Keratinocyte (primary cell): ENCODE results near the gene STX18. TPM values are rescaled to one million over a fixed set of nuclear protein-coding genes. Genes with fewer than 3 reads are reported as not detected.

Experiments used
- DNase-seq: peaks from one replicate; pipeline ENCODE4 v3.0.0-alpha.2; 2011; ENCODE audit warnings: low read depth, missing footprints, low spot score
- FAIRE-seq: peaks from 2 replicates; lab custom pipeline; 2011; peaks lifted over from hg19 to GRCh38; lab: Jason Lieb, UNC
- H2AFZ ChIP-seq: 2 replicates; pipeline ENCODE4 v1.6.0; 2012; ENCODE audit warnings: low read length, control low read depth, inconsistent platforms; ENCODE audit not compliant: control insufficient read depth
- H3K27ac ChIP-seq: 2 replicates; pipeline ENCODE4 v1.5.1; 2011; ENCODE audit warnings: low read length; ENCODE audit not compliant: control insufficient read depth, insufficient read depth
- H3K27me3 ChIP-seq: 3 replicates; pipeline ENCODE4 v1.6.0; 2011; ENCODE audit warnings: low read length; ENCODE audit not compliant: control insufficient read depth, insufficient read depth; ENCODE audit errors: extremely low read depth
- H3K36me3 ChIP-seq, 2 experiments: 2 replicates in 1 of 2; 3 replicates in 1 of 2; pipeline ENCODE4 v1.5.1; 2011; ENCODE audit warnings: low read length in 2 of 2, mild to moderate bottlenecking in 1 of 2; ENCODE audit not compliant: control insufficient read depth in 2 of 2, insufficient read depth in 2 of 2; ENCODE audit errors: extremely low read depth in 1 of 2
- H3K4me1 ChIP-seq: 3 replicates; pipeline ENCODE4 v1.5.1; 2011; ENCODE audit warnings: low read length; ENCODE audit not compliant: control insufficient read depth, insufficient read depth; ENCODE audit errors: extremely low read depth
- H3K4me2 ChIP-seq: 3 replicates; pipeline ENCODE4 v1.6.0; 2011; ENCODE audit warnings: low read depth, low read length; ENCODE audit not compliant: control insufficient read depth, insufficient read depth; ENCODE audit errors: extremely low read depth
- H3K4me3 ChIP-seq, 3 experiments: fragments of 200-600 bp in 1 of 3; sonication (generic) in 1 of 3; 2 replicates in 2 of 3; 3 replicates in 1 of 3; pipeline ENCODE4 v1.5.1; 2011 to 2016; ENCODE audit warnings: low read length in 3 of 3, mild to moderate bottlenecking in 3 of 3, control low read depth in 2 of 3, inconsistent platforms in 1 of 3, low read depth in 1 of 3, mixed read lengths in 1 of 3, mixed run types in 1 of 3, moderate library complexity in 1 of 3; ENCODE audit not compliant: control insufficient read depth in 2 of 3, insufficient read depth in 2 of 3; ENCODE audit errors: extremely low read depth in 1 of 3
- H3K79me2 ChIP-seq: 2 replicates; pipeline ENCODE4 v1.6.0; 2012; ENCODE audit warnings: low read length; ENCODE audit not compliant: control insufficient read depth, insufficient read depth
- H3K9ac ChIP-seq: 3 replicates; pipeline ENCODE4 v1.6.0; 2011; ENCODE audit warnings: low read length; ENCODE audit not compliant: control insufficient read depth, insufficient read depth; ENCODE audit errors: extremely low read depth
- H3K9me1 ChIP-seq: 3 replicates; pipeline ENCODE4 v1.6.0; 2011; ENCODE audit warnings: low read length; ENCODE audit not compliant: control insufficient read depth, insufficient read depth; ENCODE audit errors: extremely low read depth
- H3K9me3 ChIP-seq: 2 replicates; pipeline ENCODE4 v1.5.1; 2012; ENCODE audit warnings: low read depth, low read length; ENCODE audit not compliant: control insufficient read depth
- H4K20me1 ChIP-seq: 3 replicates; pipeline ENCODE4 v1.6.0; 2011; ENCODE audit warnings: low read length; ENCODE audit not compliant: control insufficient read depth, insufficient read depth; ENCODE audit errors: extremely low read depth
- CTCF ChIP-seq, 3 experiments: IDR thresholded peaks in 1 of 3; conservative IDR thresholded peaks in 1 of 3; optimal IDR thresholded peaks in 1 of 3; 2 replicates in 2 of 3; 3 replicates in 1 of 3; pipeline versions ENCODE3 to v1.5.1; 2011; ENCODE audit warnings: low read length in 3 of 3, mild to moderate bottlenecking in 3 of 3, moderate library complexity in 2 of 3, control low read depth in 1 of 3, inconsistent platforms in 1 of 3; ENCODE audit not compliant: insufficient read depth in 2 of 3; ENCODE audit errors: extremely low read depth in 1 of 3
- EZH2 ChIP-seq: IDR thresholded peaks from one replicate; pipeline ENCODE4 v1.6.1; 2012; ENCODE audit warnings: inconsistent platforms, mild to moderate bottlenecking, low read length, moderate library complexity
- dilution Hi-C: fragments of 300-500 bp; cut with MboI; formaldehyde crosslinking; loops from one replicate; pipeline ENCODE4 v1.7.0; 2020; ENCODE audit warnings: low sequenced_read_pairs; ENCODE audit not compliant: extremely low pct_ligation_motif_present
- polyA plus RNA-seq, 5 experiments: library from polyadenylated mRNA; depleted of rRNA in 3 of 5; stranded (reverse) in 3 of 5; stranded (forward) in 1 of 5; unstranded in 1 of 5; fragments of >200 nt; gene quantifications; 1 replicate in 1 of 5; 2 replicates in 3 of 5; 3 replicates in 1 of 5; pipeline versions ENCODE4 v1.2.1 to v1.2.3, GENCODE V29; 2011 to 2012; ENCODE audit warnings: missing spikeins in 2 of 5, low read depth in 1 of 5, low replicate concordance in 1 of 5

The STX18 gene
- polyA plus RNA-seq, 1 donor (not counting 4 experiments of a cell fraction or from before 2014, with no cell fraction given) = 21.6 TPM

- no peak overlapping the region for H3K4me2 ChIP-seq
- H3K36me3 ChIP-seq = peaks cover 14 to 24% of the 10 kb centered on the region in 2 experiments
- H2AFZ ChIP-seq = no peak overlapping the region
- DNase-seq (no peak), FAIRE-seq (no peak)
- dilution Hi-C loops = no loop called here
- H3K4me3 ChIP-seq = no peak overlapping the region
- no peaks in the 10 kb centered on the region for H3K9me1 ChIP-seq
- H3K27ac ChIP-seq = no peak overlapping the region
- H3K9ac ChIP-seq = no peak overlapping the region
- H3K79me2 ChIP-seq = no peaks in the 10 kb centered on the region
- no peak for TF ChIP-seq EZH2
- TF ChIP-seq CTCF (optimal IDR thresholded peaks at IDR 0.05 in 1 of 3, IDR thresholded peaks at IDR 0.05 in 1 of 3, conservative IDR thresholded peaks at IDR 0.05 in 1 of 3; ENCODE audit: extremely low read depth in 1 of 3, insufficient read depth in 2 of 3, low read length in 3 of 3) = no peak
- H4K20me1 ChIP-seq = no peaks in the 10 kb centered on the region
- no peaks in the 10 kb centered on the region for H3K27me3 ChIP-seq
- H3K4me1 ChIP-seq = no peaks in the 10 kb centered on the region
- no peaks in the 10 kb centered on the region for H3K9me3 ChIP-seq
Observed at GRCh38 chr4:4416981-4417380, 124.9 kb downstream of the STX18 start.

- no peak overlapping the region for H3K4me2 ChIP-seq
- no peak overlapping the region for H2AFZ ChIP-seq
- H3K36me3 ChIP-seq = peaks cover 14 to 22% of the 10 kb centered on the region in 2 experiments
- H3K9me3 ChIP-seq = no peaks in the 10 kb centered on the region
- H3K27me3 ChIP-seq = no peaks in the 10 kb centered on the region
- H3K9me1 ChIP-seq = no peaks in the 10 kb centered on the region
- no peak overlapping the region for H3K9ac ChIP-seq
- no peaks in the 10 kb centered on the region for H4K20me1 ChIP-seq
- H3K4me1 ChIP-seq = no peaks in the 10 kb centered on the region
- dilution Hi-C loops = no loop called here
- no peaks in the 10 kb centered on the region for H3K79me2 ChIP-seq
- no peak for FAIRE-seq
- no peak for DNase-seq
- TF ChIP-seq CTCF (optimal IDR thresholded peaks at IDR 0.05 in 1 of 3, IDR thresholded peaks at IDR 0.05 in 1 of 3, conservative IDR thresholded peaks at IDR 0.05 in 1 of 3; ENCODE audit: extremely low read depth in 1 of 3, insufficient read depth in 2 of 3, low read length in 3 of 3) (no peak), EZH2 (no peak)
- H3K4me3 ChIP-seq = no peak overlapping the region
- H3K27ac ChIP-seq = no peak overlapping the region
Observed at GRCh38 chr4:4415806-4416805, 125.7 kb downstream of the STX18 start.
